Fibroblast of skin of left quadriceps (primary cell): Measurements from ENCODE around the gene C1orf52.
"Not testable (repeated sequence)": the region's sequence is repeated elsewhere in the genome, so short reads cannot be mapped to it uniquely, and the experiment has no call there.

Source experiments
- DNase-seq, 2 experiments: peaks; one replicate each; pipeline ENCODE4 v3.0.0-alpha.2; 2013; ENCODE audit warnings: low read depth in 2 of 2

C1orf52 gene

GRCh38 chr1:85278853-85279314, 19.4 kb upstream of the C1orf52 start:
- peak; percentile 83 to 87 for DNase-seq

- DNase-seq, result no peak
These were observed 18.3 kb upstream of the C1orf52 start for GRCh38 chr1:85277802-85278201.

- DNase-seq, result no peak
These were observed 17.6 kb upstream of the C1orf52 start for GRCh38 chr1:85276978-85277639.

- peak; percentile 90 for DNase-seq
These were observed 16.9 kb upstream of the C1orf52 start, which contains the start of gene BCL10 for GRCh38 chr1:85276215-85276977. TSS of gene BCL10 (minus strand) at chr1:85276632. CDS start at chr1:85276352, 280 bp downstream.

- DNase-seq, result no peak
These were observed 16.3 kb upstream of the C1orf52 start for GRCh38 chr1:85275701-85276214.

GRCh38 chr1:85274969-85275453, 15.5 kb upstream of the C1orf52 start:
- no peak for DNase-seq

- no peak for DNase-seq
These were observed 13.9 kb upstream of the C1orf52 start for GRCh38 chr1:85273397-85273796.

- DNase-seq, result no peak
These were observed 9.5 kb upstream of the C1orf52 start for GRCh38 chr1:85268801-85269585.

- DNase-seq, result no peak
These were observed 7.9 kb upstream of the C1orf52 start for GRCh38 chr1:85267313-85267712.

- DNase-seq, result no peak
These were observed 4.7 kb upstream of the C1orf52 start for GRCh38 chr1:85264150-85264549.

GRCh38 chr1:85262985-85263384, 3.5 kb upstream of the C1orf52 start:
- no peak for DNase-seq

- DNase-seq, result no peak
These were observed 431 bp upstream of the C1orf52 start for GRCh38 chr1:85259912-85260274.

- no peak for DNase-seq
These were observed 835 bp downstream of the C1orf52 start for GRCh38 chr1:85258536-85259117.

GRCh38 chr1:85249042-85249441, 10.4 kb downstream of the C1orf52 start:
- not testable (repeated sequence) for DNase-seq

GRCh38 chr1:85245891-85246290, 13.6 kb downstream of the C1orf52 start:
- DNase-seq, result no peak

- DNase-seq, result no peak
These were observed 14.0 kb downstream of the C1orf52 start for GRCh38 chr1:85245456-85245855.

- DNase-seq, result peak; percentile 84 to 85
These were observed 15.0 kb downstream of the C1orf52 start for GRCh38 chr1:85244271-85245061.

- DNase-seq, result no peak
These were observed 16.1 kb downstream of the C1orf52 start for GRCh38 chr1:85243372-85243771.

- no peak for DNase-seq
These were observed 18.8 kb downstream of the C1orf52 start for GRCh38 chr1:85240643-85241042.

- DNase-seq, result no peak
These were observed 19.3 kb downstream of the C1orf52 start for GRCh38 chr1:85240174-85240601.

GRCh38 chr1:85237613-85238012, 21.8 kb downstream of the C1orf52 start:
- DNase-seq, result no peak
